ENCODE results near the gene SCN9A. TPM values are rescaled to one million over a fixed set of nuclear protein-coding genes. Genes with fewer than 3 reads are reported as not detected.

Gene SCN9A
- total and polyA plus RNA-seq, 12 donors, result 0.30 to 7.9 (median 1.7) TPM

- no peak for DNase-seq
- WGBS, 4 donors, result 38 to 75% (median 51%) methylated on average over 3 of the region's 3 CpGs
- Histone ChIP-seq H3K27ac (no peak overlapping the region), H3K27me3 (no peaks in the 10 kb centered on the region), H3K4me3 (no peak overlapping the region), H3K36me3 (replicated peaks in 1 of 2) (no peaks in the 10 kb centered on the region), H3K4me1 (replicated peaks in 1 of 2) (no peaks in the 10 kb centered on the region), H3K9me3 (replicated peaks in 1 of 3) (no peaks in the 10 kb centered on the region)
- TF ChIP-seq, protein P1, sequence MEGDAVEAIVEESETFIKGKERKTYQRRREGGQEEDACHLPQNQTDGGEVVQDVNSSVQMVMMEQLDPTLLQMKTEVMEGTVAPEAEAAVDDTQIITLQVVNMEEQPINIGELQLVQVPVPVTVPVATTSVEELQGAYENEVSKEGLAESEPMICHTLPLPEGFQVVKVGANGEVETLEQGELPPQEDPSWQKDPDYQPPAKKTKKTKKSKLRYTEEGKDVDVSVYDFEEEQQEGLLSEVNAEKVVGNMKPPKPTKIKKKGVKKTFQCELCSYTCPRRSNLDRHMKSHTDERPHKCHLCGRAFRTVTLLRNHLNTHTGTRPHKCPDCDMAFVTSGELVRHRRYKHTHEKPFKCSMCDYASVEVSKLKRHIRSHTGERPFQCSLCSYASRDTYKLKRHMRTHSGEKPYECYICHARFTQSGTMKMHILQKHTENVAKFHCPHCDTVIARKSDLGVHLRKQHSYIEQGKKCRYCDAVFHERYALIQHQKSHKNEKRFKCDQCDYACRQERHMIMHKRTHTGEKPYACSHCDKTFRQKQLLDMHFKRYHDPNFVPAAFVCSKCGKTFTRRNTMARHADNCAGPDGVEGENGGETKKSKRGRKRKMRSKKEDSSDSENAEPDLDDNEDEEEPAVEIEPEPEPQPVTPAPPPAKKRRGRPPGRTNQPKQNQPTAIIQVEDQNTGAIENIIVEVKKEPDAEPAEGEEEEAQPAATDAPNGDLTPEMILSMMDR (IDR thresholded peaks at IDR 0.05), result no peak
- TF ChIP-seq POLR2A (IDR thresholded peaks at IDR 0.05), result no peak
- intact Hi-C loops (cut with DNase I), result no loop called here
Measured at GRCh38 chr2:166154685-166155338, 220.9 kb downstream of the SCN9A start.

DNA sequence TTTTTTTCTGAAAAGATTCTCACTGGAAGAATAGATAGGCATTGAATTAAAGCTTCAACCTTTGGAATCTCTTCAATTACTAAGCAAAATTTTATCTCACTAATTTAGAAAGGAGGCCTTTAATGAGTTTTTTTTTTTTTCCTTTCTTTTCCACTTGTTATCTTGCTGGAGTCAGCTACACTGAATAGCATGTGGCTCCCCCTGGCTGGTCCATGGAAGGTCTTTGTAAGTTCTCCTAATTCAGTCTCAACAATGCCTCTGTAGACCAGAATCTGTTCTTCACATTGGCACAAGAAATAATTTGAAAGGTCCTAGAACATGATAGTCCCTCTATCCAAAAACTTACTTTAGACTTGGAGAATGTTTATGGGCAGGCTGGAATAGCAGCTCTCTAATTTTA lies 223.7 kb downstream of the SCN9A start:
- intact Hi-C loops (cut with DNase I), result no loop called here
- no peak for TF ChIP-seq POLR2A (IDR thresholded peaks at IDR 0.05)
- TF ChIP-seq, protein P1 (IDR thresholded peaks at IDR 0.05), result no peak
- Histone ChIP-seq H3K27me3 (no peaks in the 10 kb centered on the region), H3K4me1 (replicated peaks in 1 of 2) (no peaks in the 10 kb centered on the region), H3K36me3 (replicated peaks in 1 of 2) (no peaks in the 10 kb centered on the region), H3K9me3 (replicated peaks in 1 of 3) (no peaks in the 10 kb centered on the region), H3K27ac (no peak overlapping the region), H3K4me3 (no peak overlapping the region)
- no peak for DNase-seq

DNA sequence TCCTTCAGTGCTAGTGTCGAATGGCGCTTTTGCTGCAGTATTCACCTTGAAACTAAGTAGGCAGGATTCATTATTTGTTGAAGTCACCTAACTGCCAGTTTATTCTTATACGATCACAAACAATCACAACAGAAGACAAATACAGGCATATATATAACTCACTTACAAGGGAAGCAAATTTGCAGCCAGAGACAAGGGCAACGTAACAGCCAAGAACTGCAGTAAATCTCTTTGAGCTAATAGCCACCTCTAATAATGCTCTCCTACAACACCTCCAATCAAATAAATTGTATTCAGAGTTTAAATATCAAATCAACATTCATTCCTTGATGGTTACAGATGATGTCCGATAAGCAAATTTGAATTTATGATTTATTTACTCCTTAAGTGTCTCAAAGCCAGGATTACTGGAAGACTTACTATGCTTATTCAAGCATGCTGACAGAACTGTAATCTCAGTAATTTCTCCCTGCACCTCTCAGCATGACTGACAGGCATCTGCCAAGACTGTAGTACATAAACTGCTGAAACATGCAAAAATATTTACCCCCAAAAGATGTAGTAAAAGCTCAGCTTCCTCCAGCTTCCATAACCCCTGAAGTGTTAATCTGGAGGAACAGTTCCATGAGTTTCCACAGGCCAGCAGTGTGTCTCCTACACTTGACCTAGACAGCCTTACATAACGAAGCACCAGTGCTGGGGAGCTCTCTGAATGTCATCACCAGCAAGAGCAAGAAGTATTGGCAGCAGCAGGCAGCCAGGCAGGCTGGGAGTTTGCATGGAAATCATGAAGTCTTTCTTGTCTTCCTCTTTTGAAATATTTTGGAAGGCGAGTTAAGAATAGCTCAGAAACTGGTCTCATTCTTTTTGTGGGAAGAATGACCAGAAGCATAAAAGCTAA lies 227.0 kb downstream of the SCN9A start:
- H3K36me3 ChIP-seq (replicated peaks in 1 of 2), result no peaks in the 10 kb centered on the region
- H3K4me3 ChIP-seq, result no peak overlapping the region
- TF ChIP-seq POLR2A (IDR thresholded peaks at IDR 0.05), result no peak
- TF ChIP-seq, protein P1 (IDR thresholded peaks at IDR 0.05), result no peak
- H3K4me1 ChIP-seq (replicated peaks in 1 of 2), result no peaks in the 10 kb centered on the region
- no peaks in the 10 kb centered on the region for H3K27me3 ChIP-seq
- intact Hi-C loops (cut with DNase I), result no loop called here
- no peaks in the 10 kb centered on the region for H3K9me3 ChIP-seq (replicated peaks in 1 of 3)
- 54 to 63% (median 61%) methylated on average over 7 of the region's 7 CpGs for whole genome bisulfite sequencing, 4 donors
- H3K27ac ChIP-seq, result no peak overlapping the region
- no peak for DNase-seq

- no peak for DNase-seq
- intact Hi-C loops (cut with DNase I), result no loop called here
- no peaks in the 10 kb centered on the region for H3K9me3 ChIP-seq (replicated peaks in 1 of 3)
- WGBS, 4 donors, result 42 to 54% (median 51%) methylated on average over 2 of the region's 2 CpGs
- no peaks in the 10 kb centered on the region for H3K27me3 ChIP-seq
- no peaks in the 10 kb centered on the region for H3K4me1 ChIP-seq (replicated peaks in 1 of 2)
- H3K27ac ChIP-seq, result no peak overlapping the region
- no peaks in the 10 kb centered on the region for H3K36me3 ChIP-seq (replicated peaks in 1 of 2)
- no peak overlapping the region for H3K4me3 ChIP-seq
- TF ChIP-seq, protein P1 (IDR thresholded peaks at IDR 0.05), result no peak
- TF ChIP-seq POLR2A (IDR thresholded peaks at IDR 0.05), result no peak
Measured at GRCh38 chr2:166147883-166148282, 227.9 kb downstream of the SCN9A start.

Other genes starting within 250 kb of the SCN9A start
- 1 to 10 TPM in 1 of 9 donors, under 1 TPM in 4, not detected in 4; 0.07 to 8.9 (median 0.41) TPM for gene SCN1A, start 247.9 kb downstream of the SCN9A start, total RNA-seq
- under 1 TPM; 0.07 to 0.16 (median 0.11) TPM for gene SCN1A, start 247.9 kb downstream of the SCN9A start, polyA plus RNA-seq
- 10 to 100 TPM in 2 of 9 donors, 1 to 10 TPM in 7; 2.8 to 19.7 (median 8.3) TPM for gene SCN7A, start 118.3 kb upstream of the SCN9A start, total RNA-seq
- 1 to 10 TPM; 2.6 to 9.6 (median 3.0) TPM for gene SCN7A, start 118.3 kb upstream of the SCN9A start, polyA plus RNA-seq

All from adrenal gland (tissue), 12 donors.